MCF 10A (cell line): ENCODE results near the gene KRT27. TPM values are rescaled to one million over a fixed set of nuclear protein-coding genes. Genes with fewer than 3 reads are reported as not detected.

Experiments
- BruUV-seq: library from RNA; stranded (reverse); fragments of 400-500 nt; replicated peaks from 2 replicates; lab custom pipeline; 2021; lab: Mats Ljungman, UMichigan
- CTCF ChIA-PET: fragments of 300-600 bp; sonication (Branson Sonifier 250); formaldehyde crosslinking; extraction: SDS; loops from one replicate; lab custom pipeline; 2021; ENCODE audit warnings: antibody characterized with exemption, inconsistent platforms; lab: Yijun Ruan, JAX
- POLR2A ChIA-PET: fragments of 300-600, 350-650 bp; sonication (Branson Sonifier 250); formaldehyde crosslinking; extraction: SDS; loops from one replicate; lab custom pipeline; 2020; ENCODE audit warnings: antibody characterized with exemption, inconsistent platforms; lab: Yijun Ruan, JAX
- DNase-seq: peaks from one replicate; pipeline ENCODE4 v3.0.0-alpha.2; 2018; ENCODE audit not compliant: unreplicated experiment
- H3K27ac Mint-ChIP-seq: one replicate; pipeline ENCODE4 v1.8.0; 2022; ENCODE audit warnings: mild to moderate bottlenecking, low read depth, mixed read lengths; ENCODE audit not compliant: unreplicated experiment
- H3K27me3 Mint-ChIP-seq: one replicate; pipeline ENCODE4 v1.8.0; 2022; ENCODE audit warnings: mixed read lengths; ENCODE audit not compliant: insufficient read depth, unreplicated experiment
- H3K36me3 Mint-ChIP-seq: one replicate; pipeline ENCODE4 v1.8.0; 2022; ENCODE audit warnings: mild to moderate bottlenecking, moderate library complexity, mixed read lengths; ENCODE audit not compliant: insufficient read depth, unreplicated experiment
- H3K4me1 Mint-ChIP-seq: one replicate; pipeline ENCODE4 v1.8.0; 2022; ENCODE audit warnings: mixed read lengths; ENCODE audit not compliant: insufficient read depth, unreplicated experiment
- H3K4me3 Mint-ChIP-seq: one replicate; pipeline ENCODE4 v1.8.0; 2022; ENCODE audit warnings: mild to moderate bottlenecking, moderate library complexity, mixed read lengths; ENCODE audit not compliant: unreplicated experiment
- H3K9me3 Mint-ChIP-seq: one replicate; pipeline ENCODE4 v1.8.0; 2022; ENCODE audit warnings: mixed read lengths; ENCODE audit not compliant: unreplicated experiment
- CTCF ChIP-seq: fragments of 200-600 bp; IDR thresholded peaks from one replicate; pipeline ENCODE4 v1.8.0; 2022; ENCODE audit warnings: antibody characterized with exemption, mild to moderate bottlenecking; ENCODE audit not compliant: unreplicated experiment
- intact Hi-C: fragments of 100-400 bp; cut with micrococcal nuclease; formaldehyde crosslinking; loops from 2 replicates; pipeline ENCODE4 v1.14.1; 2022
- total RNA-seq: library from RNA; stranded (reverse); gene quantifications from 2 replicates; pipeline ENCODE4 v1.2.3, GENCODE V29; 2022

KRT27 gene
- total RNA-seq, 1 experiment from 2014 or later = not detected

GRCh38 chr17:40827746-40828453 is 45.5 kb upstream of the KRT27 start:
- Mint-ChIP-seq H3K36me3 (peaks cover 5% of the 10 kb centered on the region), H3K27ac (peak overlapping the region; percentile 94), H3K4me3 (peak overlapping the region; percentile 64), H3K27me3 (no peaks in the 10 kb centered on the region), H3K9me3 (peaks cover 5% of the 10 kb centered on the region), H3K4me1 (peaks cover 41% of the 10 kb centered on the region)
- TSS peak; percentile 73 for BruUV-seq
- CTCF ChIA-PET = interaction anchor here (0.7 to 1.5 kb wide), 3 partner anchors 9 to 27 kb away, joined by 3 to 5 read pairs (median 4); no protein-coding TSS in a partner anchor
- no peak for TF ChIP-seq CTCF
- POLR2A ChIA-PET = interaction anchor here (0.6 to 12.6 kb wide), 20 partner anchors 9 to 961 kb away, joined by 3 to 352 read pairs (median 4); partner anchors contain the start of genes EIF1, KRT17, SMARCE1 and TOP2A
- DNase-seq = peak; percentile 89
- intact Hi-C loops = no loop called here

DNA sequence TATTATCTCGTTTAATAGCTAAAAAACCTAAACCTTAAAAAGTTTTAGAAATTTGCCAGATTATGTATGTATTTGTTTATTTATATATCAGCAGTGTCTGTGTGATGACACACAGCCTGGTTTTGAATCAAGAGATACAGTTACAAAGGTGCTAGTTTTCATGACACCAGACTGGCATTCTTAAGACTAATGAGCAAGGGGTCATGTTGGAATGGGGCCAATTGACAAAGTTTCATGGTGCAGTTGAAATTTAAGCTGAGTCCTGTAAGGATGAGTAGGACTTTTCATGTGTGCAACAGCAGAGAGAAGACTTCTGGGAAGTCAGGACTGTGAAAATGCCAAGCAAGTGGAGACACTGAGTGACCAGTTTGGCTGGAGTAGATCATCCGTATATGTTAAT is 43.2 kb upstream of the KRT27 start:
- Mint-ChIP-seq H3K4me1 (peaks cover 50% of the 10 kb centered on the region), H3K27ac (peak overlapping the region; percentile 94), H3K4me3 (no peak overlapping the region), H3K36me3 (peaks cover 13% of the 10 kb centered on the region), H3K27me3 (no peaks in the 10 kb centered on the region), H3K9me3 (peaks cover 5% of the 10 kb centered on the region)
- no TSS peak for BruUV-seq
- no peak for DNase-seq
- ChIA-PET CTCF (interaction anchor here (0.7 to 1.1 kb wide), 2 partner anchors 14 to 693 kb away, joined by 3 read pairs; no protein-coding TSS in a partner anchor), POLR2A (interaction anchor here (0.8 to 12.6 kb wide), 8 partner anchors 8 to 865 kb away, joined by 3 to 352 read pairs (median 4); partner anchors contain the start of gene EIF1)
- no peak for TF ChIP-seq CTCF
- intact Hi-C loops = no loop called here

DNA sequence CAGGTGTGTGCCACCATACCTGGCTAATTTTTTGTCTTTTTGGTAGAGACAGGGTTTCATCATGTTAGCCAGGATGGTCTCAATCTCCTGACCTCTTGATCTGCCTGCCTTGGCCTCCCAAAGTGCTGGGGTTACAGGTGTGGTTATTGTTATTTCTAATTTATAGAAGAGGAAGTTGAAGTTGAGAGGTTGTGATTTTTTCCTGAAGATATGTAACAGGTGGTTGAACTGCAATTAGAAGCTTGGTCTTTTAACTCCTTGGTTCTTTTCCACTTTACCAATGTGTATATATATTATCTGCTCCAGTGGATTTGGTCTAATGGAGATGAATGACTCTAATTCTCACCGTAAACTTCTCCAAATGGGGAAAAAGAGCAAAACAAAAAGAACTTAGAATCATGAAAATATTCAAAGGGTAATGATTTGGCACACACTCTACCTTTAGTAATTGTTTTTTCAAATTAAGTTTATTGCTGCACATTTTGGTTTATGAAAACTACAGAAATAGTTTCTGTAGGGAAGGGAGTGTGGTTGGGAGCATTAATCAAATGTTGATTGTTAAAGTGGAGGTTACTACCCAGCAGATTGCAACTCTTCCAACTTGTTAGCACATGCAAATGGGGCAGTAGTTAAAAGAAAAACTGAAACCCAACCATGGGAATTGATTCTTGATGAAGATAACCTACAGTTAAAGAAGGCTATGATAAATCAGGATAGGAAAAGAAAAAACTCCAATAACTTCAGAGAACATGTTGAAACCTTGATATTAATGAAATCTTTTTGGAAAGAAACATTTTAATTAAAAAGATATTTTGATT is 41.9 kb upstream of the KRT27 start:
- Mint-ChIP-seq H3K4me1 (peaks cover 49% of the 10 kb centered on the region), H3K27ac (peak overlapping the region; percentile 12), H3K27me3 (no peaks in the 10 kb centered on the region), H3K9me3 (peaks cover 5% of the 10 kb centered on the region), H3K36me3 (peaks cover 27% of the 10 kb centered on the region), H3K4me3 (peak overlapping the region; percentile 14)
- intact Hi-C loops = no loop called here
- POLR2A ChIA-PET = interaction anchor here (0.7 to 12.6 kb wide), 6 partner anchors 15 to 864 kb away, joined by 3 to 352 read pairs (median 4); partner anchors contain the start of gene EIF1
- BruUV-seq = no TSS peak
- no peak for TF ChIP-seq CTCF
- CTCF ChIA-PET = interaction anchor here (0.9 kb wide), 1 partner anchor 825 kb away, joined by 3 read pairs; no protein-coding TSS in a partner anchor
- DNase-seq = no peak
